ENCODE data around the gene MAGI2. TPM values are rescaled to one million over a fixed set of nuclear protein-coding genes. Genes with fewer than 3 reads are reported as not detected.

MAGI2 gene
- total and polyA plus RNA-seq, 2 experiments from 2014 or later, result 3.5 to 4.1 TPM

DNA sequence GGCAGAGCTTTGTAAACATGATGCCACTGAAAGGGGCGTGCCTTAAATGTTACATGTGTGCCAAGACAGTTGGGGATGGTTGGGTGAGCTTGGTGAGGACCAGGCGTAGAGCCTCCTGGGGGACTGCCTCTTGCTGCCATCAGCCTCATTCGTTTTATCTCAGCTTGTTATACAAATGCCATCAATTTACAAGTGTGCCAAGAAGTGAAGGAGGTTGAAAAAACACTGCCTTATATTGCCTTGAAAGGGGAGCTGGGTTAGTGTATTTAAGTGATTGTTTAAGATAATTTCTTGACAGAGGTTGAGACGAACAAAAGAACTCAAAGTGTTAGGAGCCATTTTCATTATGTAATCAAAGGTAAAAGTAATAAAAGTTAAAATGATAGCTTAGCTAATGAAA is 1300.2 kb downstream of the MAGI2 start:
- in situ Hi-C loops (cut with MboI), result no loop called here
- no peak overlapping the region for H3K4me2 ChIP-seq (ENCODE audit: unreplicated experiment)
- peaks cover 35% of the 10 kb centered on the region for H3K4me1 ChIP-seq (ENCODE audit: insufficient read depth)
- no peak for TF ChIP-seq EZH2phosphoT487 (IDR thresholded peaks at IDR 0.05; ENCODE audit: insufficient read depth, low read depth)
- H3K79me2 ChIP-seq (ENCODE audit: insufficient read depth), result no peaks in the 10 kb centered on the region
- WGBS, 2 experiments (ENCODE audit: low coverage in 1 of 2, low lambda C conversion rate in 2 of 2, missing lambda C conversion rate in 2 of 2), result 74 to 78% methylated on average over 4 of the region's 4 CpGs
- H3K4me3 ChIP-seq, result no peak overlapping the region
- H3K9ac ChIP-seq, result no peak overlapping the region
- no peaks in the 10 kb centered on the region for H3K9me3 ChIP-seq (ENCODE audit: low read depth)
- H3F3A ChIP-seq (ENCODE audit: insufficient read depth), result peaks cover 41% of the 10 kb centered on the region
- H3K27me3 ChIP-seq (replicated peaks; ENCODE audit: insufficient read depth), result no peaks in the 10 kb centered on the region
- no peaks in the 10 kb centered on the region for H4K20me1 ChIP-seq (ENCODE audit: insufficient read depth)
- H2AFZ ChIP-seq, result no peak overlapping the region
- no peak for DNase-seq
- no peaks in the 10 kb centered on the region for H3K36me3 ChIP-seq (ENCODE audit: low read depth)
- no peaks in the 10 kb centered on the region for H3K9me2 ChIP-seq (ENCODE audit: insufficient read depth)
- no peak overlapping the region for H3K27ac ChIP-seq

DNA sequence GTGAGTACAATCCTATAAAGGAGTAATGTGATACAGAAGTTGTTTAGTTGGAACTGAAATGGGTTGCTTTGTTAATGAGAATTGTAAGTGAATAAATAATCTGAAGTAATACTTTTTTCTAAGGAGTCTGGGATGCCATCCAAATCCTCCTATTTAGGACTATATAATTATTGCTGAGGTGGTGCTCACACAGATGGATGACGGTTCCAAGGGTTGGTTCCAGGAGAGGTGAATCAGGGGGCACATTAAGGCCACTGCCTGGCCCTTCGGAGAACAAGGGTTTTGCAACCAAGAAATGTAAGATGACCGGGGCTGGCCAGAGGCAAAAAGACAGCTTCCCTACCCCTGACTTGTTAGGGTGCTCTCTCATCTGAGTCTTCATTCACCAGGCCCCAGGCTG is 1302.2 kb downstream of the MAGI2 start:
- no peaks in the 10 kb centered on the region for H3K79me2 ChIP-seq (ENCODE audit: insufficient read depth)
- 0 out of 2 replicates have a peak overlapping the region, but pooled peaks have one; percentile 16 for H2AFZ ChIP-seq
- WGBS, 2 experiments (ENCODE audit: low coverage in 1 of 2, low lambda C conversion rate in 2 of 2, missing lambda C conversion rate in 2 of 2), result 0% methylated on average over 3 of the region's 3 CpGs
- H3K9me3 ChIP-seq (ENCODE audit: low read depth), result no peaks in the 10 kb centered on the region
- TF ChIP-seq EZH2phosphoT487 (IDR thresholded peaks at IDR 0.05; ENCODE audit: insufficient read depth, low read depth) (no peak), EZH2 (IDR thresholded peaks at IDR 0.05; ENCODE audit: insufficient read depth, poor library complexity, severe bottlenecking) (no peak)
- no peaks in the 10 kb centered on the region for H3K36me3 ChIP-seq (ENCODE audit: low read depth)
- no peaks in the 10 kb centered on the region for H3K9me2 ChIP-seq (ENCODE audit: insufficient read depth)
- H3K4me3 ChIP-seq, result no peak overlapping the region
- H3K9ac ChIP-seq, result peak overlapping the region; percentile 51; the same call in 1 of the 2 replicates
- H3K27ac ChIP-seq, result peak overlapping the region; percentile 83
- in situ Hi-C loops (cut with MboI), result no loop called here
- no peaks in the 10 kb centered on the region for H4K20me1 ChIP-seq (ENCODE audit: insufficient read depth)
- H3K4me2 ChIP-seq (ENCODE audit: unreplicated experiment), result peak overlapping the region; percentile 38
- DNase-seq, result peak; percentile 94
- no peaks in the 10 kb centered on the region for H3K27me3 ChIP-seq (replicated peaks; ENCODE audit: insufficient read depth)
- peaks cover 42% of the 10 kb centered on the region for H3K4me1 ChIP-seq (ENCODE audit: insufficient read depth)
- peaks cover 48% of the 10 kb centered on the region for H3F3A ChIP-seq (ENCODE audit: insufficient read depth)

DNA sequence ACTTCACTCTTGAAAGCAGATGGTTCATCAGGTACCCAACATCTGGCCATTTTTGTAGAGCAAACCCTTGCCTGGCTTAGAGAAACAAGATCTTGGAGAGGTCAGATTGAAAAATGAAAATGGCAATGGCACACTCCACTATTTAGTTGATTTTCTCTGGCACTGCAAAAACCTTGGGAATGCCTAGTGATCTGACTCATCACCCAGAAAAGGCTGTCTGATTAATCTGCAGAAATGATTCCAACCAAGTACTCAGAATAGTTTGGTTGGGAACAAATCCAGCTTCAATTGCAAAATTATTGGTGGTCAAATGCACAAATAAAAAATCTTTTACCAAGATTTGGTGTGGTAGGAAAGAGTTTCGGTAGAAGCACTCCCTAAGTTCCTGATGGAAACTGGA is 1303.7 kb downstream of the MAGI2 start:
- Histone ChIP-seq H3K9me3 (ENCODE audit: low read depth) (no peaks in the 10 kb centered on the region), H3K27me3 (replicated peaks; ENCODE audit: insufficient read depth) (no peaks in the 10 kb centered on the region), H2AFZ (no peak overlapping the region), H3K4me1 (ENCODE audit: insufficient read depth) (peaks cover 42% of the 10 kb centered on the region), H4K20me1 (ENCODE audit: insufficient read depth) (no peaks in the 10 kb centered on the region), H3K27ac (peak overlapping the region; percentile 40), H3F3A (ENCODE audit: insufficient read depth) (peaks cover 48% of the 10 kb centered on the region), H3K4me3 (peak overlapping the region; percentile 28; the same call in 1 of the 2 replicates), H3K9ac (0 out of 2 replicates have a peak overlapping the region, but pooled peaks have one; percentile 17), H3K4me2 (ENCODE audit: unreplicated experiment) (peak overlapping the region; percentile 70), H3K9me2 (ENCODE audit: insufficient read depth) (no peaks in the 10 kb centered on the region), H3K79me2 (ENCODE audit: insufficient read depth) (no peaks in the 10 kb centered on the region), H3K36me3 (ENCODE audit: low read depth) (no peaks in the 10 kb centered on the region)
- in situ Hi-C loops (cut with MboI), result no loop called here
- peak; percentile 90 for DNase-seq
- TF ChIP-seq EZH2phosphoT487 (IDR thresholded peaks at IDR 0.05; ENCODE audit: insufficient read depth, low read depth) (no peak), EZH2 (IDR thresholded peaks at IDR 0.05; ENCODE audit: insufficient read depth, poor library complexity, severe bottlenecking) (no peak)
- WGBS, 2 experiments (ENCODE audit: low coverage in 1 of 2, low lambda C conversion rate in 2 of 2, missing lambda C conversion rate in 2 of 2), result 0 to 3% methylated on average over 1 of the region's 1 CpG

- in situ Hi-C loops (cut with MboI), result no loop called here
- WGBS, 2 experiments (ENCODE audit: low coverage in 1 of 2, low lambda C conversion rate in 2 of 2, missing lambda C conversion rate in 2 of 2), result 97 to 100% methylated on average over 1 of the region's 1 CpG
- Histone ChIP-seq H3K4me2 (ENCODE audit: unreplicated experiment) (no peak overlapping the region), H3K4me3 (no peak overlapping the region), H4K20me1 (ENCODE audit: insufficient read depth) (no peaks in the 10 kb centered on the region), H3K9ac (no peak overlapping the region), H3K36me3 (ENCODE audit: low read depth) (no peaks in the 10 kb centered on the region), H3K27me3 (replicated peaks; ENCODE audit: insufficient read depth) (no peaks in the 10 kb centered on the region), H3K79me2 (ENCODE audit: insufficient read depth) (no peaks in the 10 kb centered on the region), H3K27ac (no peak overlapping the region), H2AFZ (no peak overlapping the region), H3K9me2 (ENCODE audit: insufficient read depth) (no peaks in the 10 kb centered on the region), H3K9me3 (ENCODE audit: low read depth) (no peaks in the 10 kb centered on the region), H3F3A (ENCODE audit: insufficient read depth) (peaks cover 48% of the 10 kb centered on the region), H3K4me1 (ENCODE audit: insufficient read depth) (peaks cover 42% of the 10 kb centered on the region)
- DNase-seq, result peak; percentile 39
- no peak for TF ChIP-seq EZH2 (IDR thresholded peaks at IDR 0.05; ENCODE audit: insufficient read depth, poor library complexity, severe bottlenecking)
- TF ChIP-seq EZH2phosphoT487 (IDR thresholded peaks at IDR 0.05; ENCODE audit: insufficient read depth, low read depth), result no peak
Observed at GRCh38 chr7:78148166-78148894, 1305.1 kb downstream of the MAGI2 start.
